NCI-H345 treated with DMSO at 0.1 percent for 48 hours (cell line): ENCODE results near the gene TOGARAM2.
"Not testable (repeated sequence)": the region's sequence is repeated elsewhere in the genome, so short reads cannot be mapped to it uniquely, and the experiment has no call there.

Experiments
- DNase-seq: peaks from one replicate; lab custom pipeline; 2025; ENCODE audit not compliant: unreplicated experiment; lab: John Stamatoyannopoulos, UW

TOGARAM2 gene

GRCh38 chr2:28976584-28976983, 4.5 kb upstream of the TOGARAM2 start:
- no peak for DNase-seq

- no peak for DNase-seq
Measured at GRCh38 chr2:28977176-28977875, 3.8 kb upstream of the TOGARAM2 start.

GRCh38 chr2:28978001-28978400, 3.1 kb upstream of the TOGARAM2 start:
- not testable (repeated sequence) for DNase-seq

GRCh38 chr2:28978606-28979005, 2.5 kb upstream of the TOGARAM2 start:
- DNase-seq = no peak

- DNase-seq = no peak
Measured at GRCh38 chr2:28979041-28979440, 2.1 kb upstream of the TOGARAM2 start.

GRCh38 chr2:28979576-28980366, 1.3 kb upstream of the TOGARAM2 start:
- no peak for DNase-seq

- no peak for DNase-seq
Measured at GRCh38 chr2:28980368-28981015, 606 bp upstream of the TOGARAM2 start.

- no peak for DNase-seq
Measured at GRCh38 chr2:28981620-28982376, 700 bp downstream of the TOGARAM2 start.

GRCh38 chr2:28982381-28982950, 1.4 kb downstream of the TOGARAM2 start:
- no peak for DNase-seq

GRCh38 chr2:28986429-28986828, 5.3 kb downstream of the TOGARAM2 start:
- DNase-seq = no peak

- no peak for DNase-seq
Measured at GRCh38 chr2:28989973-28990372, 8.9 kb downstream of the TOGARAM2 start.

GRCh38 chr2:28990445-28990844, 9.3 kb downstream of the TOGARAM2 start:
- no peak for DNase-seq

GRCh38 chr2:28991021-28991420, 9.9 kb downstream of the TOGARAM2 start:
- no peak for DNase-seq

- no peak for DNase-seq
Measured at GRCh38 chr2:28991460-28991859, 10.4 kb downstream of the TOGARAM2 start.

- DNase-seq = no peak
Measured at GRCh38 chr2:28993206-28993960, 12.3 kb downstream of the TOGARAM2 start.

- DNase-seq = no peak
Measured at GRCh38 chr2:28994074-28994473, 13.0 kb downstream of the TOGARAM2 start.

GRCh38 chr2:28994679-28995078, 13.6 kb downstream of the TOGARAM2 start:
- no peak for DNase-seq

- no peak for DNase-seq
Measured at GRCh38 chr2:28995765-28996750, 15.0 kb downstream of the TOGARAM2 start.

GRCh38 chr2:28997237-28997846, 16.2 kb downstream of the TOGARAM2 start:
- no peak for DNase-seq
